ENCODE measurements around the gene GRB10. TPM values are rescaled to one million over a fixed set of nuclear protein-coding genes. Genes with fewer than 3 reads are reported as not detected.

The GRB10 gene
- total and polyA plus RNA-seq, 4 donors = 10.7 to 53.1 (median 17.5) TPM

DNA sequence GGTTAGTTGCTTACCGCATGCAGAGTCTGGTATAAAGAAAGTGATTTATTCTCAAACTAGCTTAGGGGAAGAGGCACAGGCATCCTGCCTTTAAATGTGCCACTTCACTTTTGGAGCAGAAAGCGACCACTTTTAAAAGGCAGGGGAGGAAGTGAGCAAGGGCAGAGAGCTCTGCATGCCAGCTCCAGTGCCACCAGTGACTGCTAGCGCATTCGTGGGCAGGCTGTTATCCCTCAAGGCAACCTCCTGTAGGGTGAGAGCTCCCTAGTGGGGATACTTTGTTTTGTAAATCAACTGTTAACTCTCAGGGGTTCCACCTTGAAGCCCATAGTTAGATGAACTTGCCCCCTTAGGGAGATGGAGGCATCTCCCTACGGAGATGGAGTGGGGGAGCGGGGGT lies 29.4 kb upstream of the GRB10 start:
- Histone ChIP-seq H3K9ac (ENCODE audit: low read depth in 1 of 2, low read length in 2 of 2) (no peak overlapping the region), H3K27me3 (ENCODE audit: control insufficient read depth in 4 of 4, insufficient read depth in 4 of 4, low read length in 3 of 4) (no peaks in the 10 kb centered on the region), H3K4me1 (ENCODE audit: control insufficient read depth in 4 of 4, insufficient read depth in 4 of 4, low read length in 3 of 4) (no peaks in the 10 kb centered on the region), H3K36me3 (ENCODE audit: control insufficient read depth in 4 of 4, insufficient read depth in 3 of 4, low read depth in 1 of 4, low read length in 3 of 4) (no peaks in the 10 kb centered on the region), H3K4me3 (ENCODE audit: low read depth in 1 of 3, low read length in 3 of 3) (no peak overlapping the region), H3K9me3 (ENCODE audit: control insufficient read depth in 4 of 4, low read length in 3 of 4) (no peaks in the 10 kb centered on the region), H3K27ac (ENCODE audit: low read depth in 1 of 2, low read length in 2 of 2) (no peak overlapping the region)
- WGBS = 79% methylated on average over 6 of the region's 6 CpGs
- no peak for DNase-seq (ENCODE audit: low spot score)
- no peak for TF ChIP-seq NR2F2 (IDR thresholded peaks at IDR 0.05)
- TF ChIP-seq JUND (IDR thresholded peaks at IDR 0.05) = no peak
- no peak for TF ChIP-seq FOXA2 (IDR thresholded peaks at IDR 0.05)
- TF ChIP-seq RXRA (IDR thresholded peaks at IDR 0.05) = no peak

DNA sequence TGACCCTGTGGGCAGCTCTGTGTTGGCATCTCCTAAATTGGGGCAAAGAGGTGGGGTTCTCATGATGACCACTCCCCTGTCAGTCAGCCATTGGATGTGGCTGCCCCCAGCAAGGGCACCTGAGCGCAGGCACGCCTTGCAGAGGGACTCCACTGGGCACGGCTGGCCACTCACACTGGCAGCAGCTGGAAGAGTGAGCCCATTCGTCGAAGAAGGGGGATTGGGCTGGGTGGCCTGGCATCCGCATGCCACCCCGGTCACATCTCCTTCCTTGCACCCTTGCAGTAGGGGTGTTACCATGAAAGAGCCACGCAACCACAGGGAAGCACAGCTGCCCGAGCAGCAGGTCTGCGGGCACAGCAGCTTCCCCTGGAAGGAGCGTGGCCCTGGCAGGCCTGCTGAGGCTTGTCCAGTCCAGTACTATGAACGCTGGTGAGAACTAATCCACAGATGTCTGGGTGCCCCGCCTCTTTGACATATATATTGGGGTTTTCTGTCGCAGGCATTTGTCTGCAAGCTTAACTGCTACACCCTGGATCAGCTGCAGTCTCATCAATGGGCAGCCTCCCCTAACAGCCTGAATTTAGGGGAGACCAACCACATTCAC lies 25.7 kb upstream of the GRB10 start:
- Histone ChIP-seq H3K27me3 (ENCODE audit: control insufficient read depth in 4 of 4, insufficient read depth in 4 of 4, low read length in 3 of 4) (no peaks in the 10 kb centered on the region), H3K36me3 (ENCODE audit: control insufficient read depth in 4 of 4, insufficient read depth in 3 of 4, low read depth in 1 of 4, low read length in 3 of 4) (no peaks in the 10 kb centered on the region), H3K4me1 (ENCODE audit: control insufficient read depth in 4 of 4, insufficient read depth in 4 of 4, low read length in 3 of 4) (no peaks in the 10 kb centered on the region), H3K9me3 (ENCODE audit: control insufficient read depth in 4 of 4, low read length in 3 of 4) (no peaks in the 10 kb centered on the region), H3K27ac (ENCODE audit: low read depth in 1 of 2, low read length in 2 of 2) (no peak overlapping the region), H3K9ac (ENCODE audit: low read depth in 1 of 2, low read length in 2 of 2) (no peak overlapping the region), H3K4me3 (ENCODE audit: low read depth in 1 of 3, low read length in 3 of 3) (no peak overlapping the region)
- DNase-seq (ENCODE audit: low spot score) = no peak
- TF ChIP-seq YY1 (IDR thresholded peaks at IDR 0.05) = no peak
- TF ChIP-seq HNF4A (conservative IDR thresholded peaks at IDR 0.05) = no peak
- no peak for TF ChIP-seq FOXA2 (IDR thresholded peaks at IDR 0.05)
- no peak for TF ChIP-seq JUND (IDR thresholded peaks at IDR 0.05)
- no peak for TF ChIP-seq GABPA (IDR thresholded peaks at IDR 0.05 in 1 of 2, conservative IDR thresholded peaks at IDR 0.05 in 1 of 2)
- no peak for TF ChIP-seq RAD21 (IDR thresholded peaks at IDR 0.05)
- no peak for TF ChIP-seq EGR1 (IDR thresholded peaks at IDR 0.05; ENCODE audit: low read depth in 2 of 2)
- no peak for TF ChIP-seq RXRA (IDR thresholded peaks at IDR 0.05)
- no peak for TF ChIP-seq SP1 (IDR thresholded peaks at IDR 0.05)
- TF ChIP-seq, protein P1, sequence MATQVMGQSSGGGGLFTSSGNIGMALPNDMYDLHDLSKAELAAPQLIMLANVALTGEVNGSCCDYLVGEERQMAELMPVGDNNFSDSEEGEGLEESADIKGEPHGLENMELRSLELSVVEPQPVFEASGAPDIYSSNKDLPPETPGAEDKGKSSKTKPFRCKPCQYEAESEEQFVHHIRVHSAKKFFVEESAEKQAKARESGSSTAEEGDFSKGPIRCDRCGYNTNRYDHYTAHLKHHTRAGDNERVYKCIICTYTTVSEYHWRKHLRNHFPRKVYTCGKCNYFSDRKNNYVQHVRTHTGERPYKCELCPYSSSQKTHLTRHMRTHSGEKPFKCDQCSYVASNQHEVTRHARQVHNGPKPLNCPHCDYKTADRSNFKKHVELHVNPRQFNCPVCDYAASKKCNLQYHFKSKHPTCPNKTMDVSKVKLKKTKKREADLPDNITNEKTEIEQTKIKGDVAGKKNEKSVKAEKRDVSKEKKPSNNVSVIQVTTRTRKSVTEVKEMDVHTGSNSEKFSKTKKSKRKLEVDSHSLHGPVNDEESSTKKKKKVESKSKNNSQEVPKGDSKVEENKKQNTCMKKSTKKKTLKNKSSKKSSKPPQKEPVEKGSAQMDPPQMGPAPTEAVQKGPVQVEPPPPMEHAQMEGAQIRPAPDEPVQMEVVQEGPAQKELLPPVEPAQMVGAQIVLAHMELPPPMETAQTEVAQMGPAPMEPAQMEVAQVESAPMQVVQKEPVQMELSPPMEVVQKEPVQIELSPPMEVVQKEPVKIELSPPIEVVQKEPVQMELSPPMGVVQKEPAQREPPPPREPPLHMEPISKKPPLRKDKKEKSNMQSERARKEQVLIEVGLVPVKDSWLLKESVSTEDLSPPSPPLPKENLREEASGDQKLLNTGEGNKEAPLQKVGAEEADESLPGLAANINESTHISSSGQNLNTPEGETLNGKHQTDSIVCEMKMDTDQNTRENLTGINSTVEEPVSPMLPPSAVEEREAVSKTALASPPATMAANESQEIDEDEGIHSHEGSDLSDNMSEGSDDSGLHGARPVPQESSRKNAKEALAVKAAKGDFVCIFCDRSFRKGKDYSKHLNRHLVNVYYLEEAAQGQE (IDR thresholded peaks at IDR 0.05) = no peak
- TF ChIP-seq TAF1 (conservative IDR thresholded peaks at IDR 0.05) = no peak
- TF ChIP-seq, protein P2, sequence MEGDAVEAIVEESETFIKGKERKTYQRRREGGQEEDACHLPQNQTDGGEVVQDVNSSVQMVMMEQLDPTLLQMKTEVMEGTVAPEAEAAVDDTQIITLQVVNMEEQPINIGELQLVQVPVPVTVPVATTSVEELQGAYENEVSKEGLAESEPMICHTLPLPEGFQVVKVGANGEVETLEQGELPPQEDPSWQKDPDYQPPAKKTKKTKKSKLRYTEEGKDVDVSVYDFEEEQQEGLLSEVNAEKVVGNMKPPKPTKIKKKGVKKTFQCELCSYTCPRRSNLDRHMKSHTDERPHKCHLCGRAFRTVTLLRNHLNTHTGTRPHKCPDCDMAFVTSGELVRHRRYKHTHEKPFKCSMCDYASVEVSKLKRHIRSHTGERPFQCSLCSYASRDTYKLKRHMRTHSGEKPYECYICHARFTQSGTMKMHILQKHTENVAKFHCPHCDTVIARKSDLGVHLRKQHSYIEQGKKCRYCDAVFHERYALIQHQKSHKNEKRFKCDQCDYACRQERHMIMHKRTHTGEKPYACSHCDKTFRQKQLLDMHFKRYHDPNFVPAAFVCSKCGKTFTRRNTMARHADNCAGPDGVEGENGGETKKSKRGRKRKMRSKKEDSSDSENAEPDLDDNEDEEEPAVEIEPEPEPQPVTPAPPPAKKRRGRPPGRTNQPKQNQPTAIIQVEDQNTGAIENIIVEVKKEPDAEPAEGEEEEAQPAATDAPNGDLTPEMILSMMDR (IDR thresholded peaks at IDR 0.05; ENCODE audit: low read depth, low read length, missing input control) = no peak
- TF ChIP-seq, protein P3, sequence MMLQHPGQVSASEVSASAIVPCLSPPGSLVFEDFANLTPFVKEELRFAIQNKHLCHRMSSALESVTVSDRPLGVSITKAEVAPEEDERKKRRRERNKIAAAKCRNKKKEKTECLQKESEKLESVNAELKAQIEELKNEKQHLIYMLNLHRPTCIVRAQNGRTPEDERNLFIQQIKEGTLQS (IDR thresholded peaks at IDR 0.05) = no peak
- TF ChIP-seq, protein P4, sequence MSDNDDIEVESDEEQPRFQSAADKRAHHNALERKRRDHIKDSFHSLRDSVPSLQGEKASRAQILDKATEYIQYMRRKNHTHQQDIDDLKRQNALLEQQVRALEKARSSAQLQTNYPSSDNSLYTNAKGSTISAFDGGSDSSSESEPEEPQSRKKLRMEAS (IDR thresholded peaks at IDR 0.05) = no peak
- TF ChIP-seq FOXA1 (IDR thresholded peaks at IDR 0.05) = no peak
- TF ChIP-seq, protein P5, sequence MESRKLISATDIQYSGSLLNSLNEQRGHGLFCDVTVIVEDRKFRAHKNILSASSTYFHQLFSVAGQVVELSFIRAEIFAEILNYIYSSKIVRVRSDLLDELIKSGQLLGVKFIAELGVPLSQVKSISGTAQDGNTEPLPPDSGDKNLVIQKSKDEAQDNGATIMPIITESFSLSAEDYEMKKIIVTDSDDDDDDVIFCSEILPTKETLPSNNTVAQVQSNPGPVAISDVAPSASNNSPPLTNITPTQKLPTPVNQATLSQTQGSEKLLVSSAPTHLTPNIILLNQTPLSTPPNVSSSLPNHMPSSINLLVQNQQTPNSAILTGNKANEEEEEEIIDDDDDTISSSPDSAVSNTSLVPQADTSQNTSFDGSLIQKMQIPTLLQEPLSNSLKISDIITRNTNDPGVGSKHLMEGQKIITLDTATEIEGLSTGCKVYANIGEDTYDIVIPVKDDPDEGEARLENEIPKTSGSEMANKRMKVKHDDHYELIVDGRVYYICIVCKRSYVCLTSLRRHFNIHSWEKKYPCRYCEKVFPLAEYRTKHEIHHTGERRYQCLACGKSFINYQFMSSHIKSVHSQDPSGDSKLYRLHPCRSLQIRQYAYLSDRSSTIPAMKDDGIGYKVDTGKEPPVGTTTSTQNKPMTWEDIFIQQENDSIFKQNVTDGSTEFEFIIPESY (IDR thresholded peaks at IDR 0.05) = no peak
- WGBS = 86% methylated on average over 14 of the region's 14 CpGs
